Measurements from ENCODE around the gene PACSIN2. TPM values are rescaled to one million over a fixed set of nuclear protein-coding genes. Genes with fewer than 3 reads are reported as not detected.
"Not testable (repeated sequence)": the region's sequence is repeated elsewhere in the genome, so short reads cannot be mapped to it uniquely, and the experiment has no call there.

PACSIN2 gene
- total RNA-seq, 2 experiments from 2014 or later = 33.5 to 35.7 TPM

- TF ChIP-seq CTCF (IDR thresholded peaks at IDR 0.05) = no peak
- Mint-ChIP-seq H3K36me3 (ENCODE audit: low read depth) (peaks cover 2% of the 10 kb centered on the region), H3K27me3 (no peaks in the 10 kb centered on the region), H3K4me3 (no peak overlapping the region), H3K9me3 (no peaks in the 10 kb centered on the region), H3K4me1 (ENCODE audit: low read depth) (peaks cover 43% of the 10 kb centered on the region), H3K27ac (no peak overlapping the region)
- ATAC-seq (no peak), DNase-seq (no peak)
- intact Hi-C loops (cut with micrococcal nuclease) = no loop called here
- POLR2A ChIA-PET = interaction anchor here (0.6 to 1.3 kb wide), 3 partner anchors 11 to 16 kb away, joined by 3 to 6 read pairs (median 3); no protein-coding TSS in a partner anchor
- CTCF ChIA-PET = no interaction called here
Measured at GRCh38 chr22:42957544-42957943, 57.4 kb downstream of the PACSIN2 start.

DNA sequence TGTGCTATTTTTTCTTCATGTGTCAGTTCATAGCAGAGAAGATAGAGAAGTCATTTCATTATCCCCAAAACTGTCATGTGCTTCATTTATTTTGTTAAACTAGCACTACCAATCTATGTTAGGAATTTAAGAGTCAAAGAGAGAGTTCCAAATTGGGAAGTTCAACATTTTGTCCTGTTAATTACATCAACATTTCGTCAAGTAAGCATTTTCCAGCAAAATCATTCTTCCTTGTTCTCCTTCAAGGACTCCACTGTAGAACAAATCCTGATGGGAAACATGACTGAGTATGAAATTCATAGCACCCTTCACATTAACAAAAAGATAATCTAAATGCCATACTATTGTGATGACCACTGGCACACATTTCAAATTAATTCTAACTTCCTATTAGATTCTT is 59.1 kb downstream of the PACSIN2 start:
- CTCF ChIA-PET = no interaction called here

GRCh38 chr22:42955087-42955635 is 59.8 kb downstream of the PACSIN2 start:
- H3K27ac Mint-ChIP-seq = no peak overlapping the region
- ChIA-PET CTCF (no interaction called here), POLR2A (no interaction called here)
- no peaks in the 10 kb centered on the region for H3K27me3 Mint-ChIP-seq
- no peak for TF ChIP-seq CTCF (IDR thresholded peaks at IDR 0.05)
- no peak overlapping the region for H3K4me3 Mint-ChIP-seq
- ATAC-seq (no peak), DNase-seq (no peak)
- H3K4me1 Mint-ChIP-seq (ENCODE audit: low read depth) = peaks cover 26% of the 10 kb centered on the region
- intact Hi-C loops (cut with micrococcal nuclease) = no loop called here
- peaks cover 2% of the 10 kb centered on the region for H3K36me3 Mint-ChIP-seq (ENCODE audit: low read depth)
- H3K9me3 Mint-ChIP-seq = no peaks in the 10 kb centered on the region

More for the DNA sequence above, 59.1 kb downstream of the PACSIN2 start:
- Mint-ChIP-seq H3K4me3 (no peak overlapping the region), H3K4me1 (ENCODE audit: low read depth) (peaks cover 33% of the 10 kb centered on the region), H3K27me3 (no peaks in the 10 kb centered on the region), H3K9me3 (no peaks in the 10 kb centered on the region), H3K36me3 (ENCODE audit: low read depth) (peaks cover 2% of the 10 kb centered on the region), H3K27ac (no peak overlapping the region)
- ATAC-seq = no peak
- no peak for DNase-seq
- no peak for TF ChIP-seq CTCF (IDR thresholded peaks at IDR 0.05)
- POLR2A ChIA-PET = no interaction called here
- intact Hi-C loops (cut with micrococcal nuclease) = no loop called here

- H3K27me3 Mint-ChIP-seq; H3K9me3 Mint-ChIP-seq; ATAC-seq; H3K4me3 Mint-ChIP-seq; intact Hi-C loops (cut with micrococcal nuclease); DNase-seq; H3K36me3 Mint-ChIP-seq (ENCODE audit: low read depth); H3K27ac Mint-ChIP-seq: not testable (repeated sequence)
- ChIA-PET CTCF (interaction anchor here (1.1 kb wide), 1 partner anchor 173 kb away, joined by 3 read pairs; no protein-coding TSS in a partner anchor), POLR2A (interaction anchor here (1.0 to 1.5 kb wide), 2 partner anchors 9 to 69 kb away, joined by 3 read pairs; no protein-coding TSS in a partner anchor)
- H3K4me1 Mint-ChIP-seq (ENCODE audit: low read depth) = peaks cover 16% of the 10 kb centered on the region
Measured at GRCh38 chr22:42953751-42954150, 61.2 kb downstream of the PACSIN2 start.

DNA sequence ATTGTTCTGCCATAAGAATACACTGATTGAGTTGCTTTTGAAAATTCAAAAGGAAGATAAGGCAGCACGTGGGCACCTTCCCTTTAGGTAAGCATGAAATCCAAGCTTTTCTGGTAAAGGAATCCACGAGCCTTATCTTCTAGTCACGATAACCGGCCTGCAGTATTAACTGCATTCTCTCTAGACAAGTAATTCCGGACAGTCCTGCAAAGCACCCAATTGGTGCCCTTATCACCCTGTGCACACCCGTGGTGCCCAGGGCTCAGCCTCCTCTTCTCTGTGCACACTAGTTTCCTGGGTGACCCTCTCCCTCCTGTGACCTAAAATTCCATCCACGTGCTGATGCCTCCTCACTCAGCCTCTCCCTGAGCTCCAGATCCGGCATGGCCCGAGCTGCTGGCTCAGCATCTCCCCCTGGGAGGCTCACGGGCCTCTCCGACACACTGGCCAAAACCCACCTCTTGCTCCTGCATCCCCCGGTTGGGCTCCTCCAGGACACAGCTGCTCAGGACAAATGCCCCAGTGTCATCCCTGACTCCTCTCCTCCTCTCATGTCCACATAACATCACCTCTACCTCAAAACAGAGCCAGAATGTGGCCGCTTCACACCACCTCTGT is 63.7 kb downstream of the PACSIN2 start:
- TF ChIP-seq CTCF (IDR thresholded peaks at IDR 0.05) = no peak
- DNase-seq (no peak), ATAC-seq (no peak)
- Mint-ChIP-seq H3K27ac (peak overlapping the region; percentile 19), H3K36me3 (ENCODE audit: low read depth) (no peaks in the 10 kb centered on the region), H3K4me3 (no peak overlapping the region), H3K4me1 (ENCODE audit: low read depth) (peaks cover 28% of the 10 kb centered on the region), H3K9me3 (no peaks in the 10 kb centered on the region), H3K27me3 (no peaks in the 10 kb centered on the region)
- CTCF ChIA-PET = no interaction called here
- POLR2A ChIA-PET = interaction anchor here (0.6 kb wide), 1 partner anchor 155 kb away, joined by 4 read pairs; no protein-coding TSS in a partner anchor
- intact Hi-C loops (cut with micrococcal nuclease) = no loop called here
